K562 (cell line): ENCODE data around the gene PLXNB2. TPM values are rescaled to one million over a fixed set of nuclear protein-coding genes. Genes with fewer than 3 reads are reported as not detected.

Source experiments
- ATAC-seq: fragments of 200-7000 bp; cut with Tn5 transposase; 3 replicates; pipeline ENCODE4 v1.9.1; 2020; ENCODE audit warnings: moderate library complexity
- BruUV-seq: library from RNA; stranded (reverse); fragments of 400-500 nt; replicated peaks from 2 replicates; lab custom pipeline; 2021; lab: Mats Ljungman, UMichigan
- CTCF ChIA-PET: fragments of 300-600 bp; formaldehyde crosslinking; extraction: SDS; loops from one replicate; lab custom pipeline; 2021; ENCODE audit warnings: low intra/inter-chr PET ratio; lab: Yijun Ruan, JAX
- POLR2A ChIA-PET: fragments of 300-600, 350-650 bp; sonication (Branson Sonifier 250); formaldehyde crosslinking; extraction: SDS; loops from one replicate; lab custom pipeline; 2021; ENCODE audit warnings: antibody characterized with exemption, inconsistent platforms; lab: Yijun Ruan, JAX
- DNase-seq, 4 experiments: peaks; one replicate each; pipeline versions ENCODE4 v3.0.0 to v3.0.0-alpha.2; 2011 to 2018; ENCODE audit warnings: low spot score in 3 of 4, mixed read lengths in 3 of 4; ENCODE audit errors: extremely low read depth in 1 of 4
- FAIRE-seq: peaks from 2 replicates; lab custom pipeline; 2011; peaks lifted over from hg19 to GRCh38; lab: Jason Lieb, UNC
- H2AFZ ChIP-seq: 2 replicates; pipeline ENCODE4 v1.6.0; 2011; ENCODE audit warnings: low read depth, low read length, control low read depth, inconsistent platforms
- H3K27ac ChIP-seq: fragments of 200-600 bp; 3 replicates; pipeline ENCODE4 v1.8.0; 2011; ENCODE audit warnings: low read depth, mild to moderate bottlenecking, control low read depth, inconsistent platforms, low read length, moderate library complexity, mixed read lengths; ENCODE audit errors: extremely low read depth
- H3K27me3 ChIP-seq, 2 experiments: fragments of 300-600 bp in 1 of 2; 2 replicates in 1 of 2; 3 replicates in 1 of 2; pipeline versions ENCODE4 v1.6.0 to v1.8.0; 2011; ENCODE audit warnings: inconsistent platforms in 2 of 2, low read length in 2 of 2, mild to moderate bottlenecking in 1 of 2, mixed read lengths in 1 of 2, moderate library complexity in 1 of 2; ENCODE audit not compliant: control insufficient read depth in 2 of 2, insufficient read depth in 2 of 2
- H3K36me3 ChIP-seq: fragments of 300-600 bp; 3 replicates; pipeline ENCODE4 v1.8.0; 2011; ENCODE audit warnings: mild to moderate bottlenecking, low read length, inconsistent platforms; ENCODE audit not compliant: control insufficient read depth, insufficient read depth
- H3K4me1 ChIP-seq, 2 experiments: fragments of 200-600 bp in 1 of 2; replicated peaks in 1 of 2; 2 replicates in 1 of 2; 3 replicates in 1 of 2; pipeline versions ENCODE4 v1.5.1 to v1.8.0; 2011; ENCODE audit warnings: inconsistent platforms in 2 of 2, low read length in 2 of 2, mild to moderate bottlenecking in 1 of 2, mixed read lengths in 1 of 2, moderate library complexity in 1 of 2; ENCODE audit not compliant: control insufficient read depth in 2 of 2, insufficient read depth in 2 of 2
- H3K4me2 ChIP-seq: 2 replicates; pipeline ENCODE4 v1.6.1; 2011; ENCODE audit warnings: low read length, control low read depth, inconsistent platforms, mixed read lengths; ENCODE audit not compliant: insufficient read depth
- H3K4me3 ChIP-seq: fragments of 200-600 bp; sonication (generic), shearing (Covaris generic); 2 replicates; pipeline ENCODE4 v1.5.1; 2016; ENCODE audit warnings: control low read depth, inconsistent platforms
- H3K79me2 ChIP-seq: fragments of 200-600 bp; 3 replicates; pipeline ENCODE4 v1.8.0; 2011; ENCODE audit warnings: low read length, inconsistent platforms; ENCODE audit not compliant: control insufficient read depth, insufficient read depth
- H3K9ac ChIP-seq, 2 experiments: 2 replicates each; pipeline versions ENCODE4 v1.6.0 to v1.6.1; 2011; ENCODE audit warnings: low read depth in 2 of 2, low read length in 2 of 2, control low read depth in 1 of 2, inconsistent platforms in 1 of 2, mild to moderate bottlenecking in 1 of 2, mixed read lengths in 1 of 2; ENCODE audit not compliant: insufficient read depth in 1 of 2
- H3K9me1 ChIP-seq: one replicate; pipeline ENCODE4 v1.6.0; 2011; ENCODE audit warnings: inconsistent platforms, mild to moderate bottlenecking, low read length, moderate library complexity; ENCODE audit not compliant: control insufficient read depth, insufficient read depth
- H3K9me3 ChIP-seq: replicated peaks from 2 replicates; pipeline ENCODE4 v1.5.1; 2011; ENCODE audit warnings: low read depth, low read length, inconsistent platforms; ENCODE audit not compliant: control insufficient read depth, insufficient read depth
- H4K20me1 ChIP-seq: replicated peaks from 2 replicates; pipeline ENCODE4 v1.6.1; 2011; ENCODE audit warnings: low read length, inconsistent platforms, mixed read lengths; ENCODE audit not compliant: control insufficient read depth, insufficient read depth
- CXXC5 ChIP-seq: fragments of 250-450 bp; sonication (Bioruptor Pico); IDR thresholded peaks from 2 replicates; pipeline ENCODE4 v1.8.0; 2022; ENCODE audit warnings: inconsistent platforms, mild to moderate bottlenecking, moderate library complexity
- PHF8 ChIP-seq: fragments of 200-600 bp; sonication (generic); IDR thresholded peaks from 2 replicates; pipeline ENCODE4 v1.6.1; 2012; ENCODE audit warnings: mixed run types, mild to moderate bottlenecking, inconsistent platforms, low read length, moderate library complexity, borderline replicate concordance
- POLR2G ChIP-seq: fragments of 200-400 bp; formaldehyde crosslinking; IDR thresholded peaks from 2 replicates; pipeline ENCODE4 v1.6.1; 2017; ENCODE audit warnings: low read depth, mild to moderate bottlenecking, antibody characterized with exemption, low read length, moderate library complexity
- SNIP1 ChIP-seq: fragments of 450-650 bp; IDR thresholded peaks from 2 replicates; pipeline ENCODE4 v1.7.1; 2017; ENCODE audit warnings: low read depth, mild to moderate bottlenecking
- TEAD4 ChIP-seq, 2 experiments: sonication (generic) in 1 of 2; formaldehyde crosslinking in 1 of 2; IDR thresholded peaks; 2 replicates each; pipeline versions ENCODE4 v1.6.1 to v1.8.0; 2012 to 2022; ENCODE audit warnings: borderline replicate concordance in 1 of 2, inconsistent platforms in 1 of 2, low read length in 1 of 2, mild to moderate bottlenecking in 1 of 2, missing genetic modification reagents in 1 of 2
- WGBS: fragments of 100-300 bp; shearing (Covaris generic); methylation state at CpG from one replicate; pipeline ENCODE4 v1.1.6; 2016; ENCODE audit warnings: low coverage, mixed read lengths; ENCODE audit not compliant: insufficient coverage; ENCODE audit errors: missing lambda C conversion rate; 5-methylcytosine and 5-hydroxymethylcytosine counted together
- in situ Hi-C: fragments of 300-500 bp; cut with MboI; formaldehyde crosslinking; loops from 4 replicates; pipeline ENCODE4 v1.15.0; 2018; ENCODE audit warnings: inconsistent platforms, mixed read lengths
- intact Hi-C: fragments of 100-400 bp; cut with micrococcal nuclease; formaldehyde crosslinking; loops from 2 replicates; pipeline ENCODE4 v1.14.2; 2022
- polyA plus RNA-seq, 8 experiments: library from polyadenylated mRNA; depleted of rRNA in 4 of 8; stranded (reverse) in 5 of 8; unstranded in 3 of 8; fragments of >200 nt; fragmentation: Nextera tagmentation in 2 of 8; fragmentation: Illumina TruSeq in 1 of 8; extraction: Ambion mirVana in 2 of 8; extraction: Trizol in 1 of 8; gene quantifications; 2 replicates each; pipeline versions ENCODE4 v1.2.1 to v1.2.3, GENCODE V29; 2011 to 2014; ENCODE audit warnings: inconsistent platforms in 1 of 8, missing spikeins in 1 of 8
- total RNA-seq, 7 experiments: library from RNA; depleted of rRNA in 6 of 7; stranded (reverse); fragments of >200 nt in 6 of 7; fragmentation: Illumina TruSeq in 2 of 7; extraction: Trizol in 2 of 7; gene quantifications; 2 replicates each; pipeline versions ENCODE4 v1.2.1 to v1.2.3, GENCODE V29; 2011 to 2021; ENCODE audit warnings: low replicate concordance in 1 of 7

The PLXNB2 gene
- total and polyA plus RNA-seq, 9 of the 15 experiments (the other 6 are each of a cell fraction or from before 2014, with no cell fraction given) = 0.15 to 45.1 (median 13.6) TPM

GRCh38 chr22:50314455-50315288 is 7.2 kb upstream of the PLXNB2 start (continued):
- TF ChIP-seq PHF8 = peak; percentile 34; the same call in 1 of the 2 replicates
- TF ChIP-seq CXXC5 (CRISPR knock-in tag) = peak; percentile 50
- no peak for TF ChIP-seq TEAD4 (IDR thresholded peaks at IDR 0.05; ENCODE audit: low read length)
- no peak for TF ChIP-seq TEAD4 (CRISPR knock-in tag; IDR thresholded peaks at IDR 0.05; ENCODE audit: borderline replicate concordance)

GRCh38 chr22:50314081-50314454 is 6.6 kb upstream of the PLXNB2 start:
- peak overlapping the region; percentile 23 to 88; a peak in 3 of 4 replicates for H3K9ac ChIP-seq
- H3K27me3 ChIP-seq = no peaks in the 10 kb centered on the region
- H3K4me2 ChIP-seq = peak overlapping the region; percentile 81
- no TSS peak for BruUV-seq
- FAIRE-seq (no peak), DNase-seq (no peak), ATAC-seq (no peak; the same call in 2 of the 3 replicates)
- peaks cover 16 to 81% of the 10 kb centered on the region in 2 experiments for H3K4me1 ChIP-seq
- intact Hi-C loops = no loop called here
- in situ Hi-C loops = no loop called here
- no peaks in the 10 kb centered on the region for H4K20me1 ChIP-seq
- CTCF ChIA-PET = no interaction called here
- peak overlapping the region; percentile 64 for H3K27ac ChIP-seq
- H3K9me1 ChIP-seq = no peaks in the 10 kb centered on the region
- peak overlapping the region; percentile 7; the same call in 1 of the 2 replicates for H3K4me3 ChIP-seq
- H3K79me2 ChIP-seq = no peaks in the 10 kb centered on the region
- TF ChIP-seq POLR2G (peak; percentile 19; the same call in 1 of the 2 replicates), SNIP1 (no peak)
- POLR2A ChIA-PET = no interaction called here
- peak overlapping the region; percentile 75 for H2AFZ ChIP-seq
- H3K9me3 ChIP-seq = no peaks in the 10 kb centered on the region
- 35% methylated on average over 14 of the region's 14 CpGs for WGBS
- no peaks in the 10 kb centered on the region for H3K36me3 ChIP-seq
